ENCODE measurements around the gene SLC25A21. TPM values are rescaled to one million over a fixed set of nuclear protein-coding genes. Genes with fewer than 3 reads are reported as not detected.

SLC25A21 gene
- total and polyA plus RNA-seq, 2 experiments from 2014 or later, result 10.6 to 12.1 TPM

DNA sequence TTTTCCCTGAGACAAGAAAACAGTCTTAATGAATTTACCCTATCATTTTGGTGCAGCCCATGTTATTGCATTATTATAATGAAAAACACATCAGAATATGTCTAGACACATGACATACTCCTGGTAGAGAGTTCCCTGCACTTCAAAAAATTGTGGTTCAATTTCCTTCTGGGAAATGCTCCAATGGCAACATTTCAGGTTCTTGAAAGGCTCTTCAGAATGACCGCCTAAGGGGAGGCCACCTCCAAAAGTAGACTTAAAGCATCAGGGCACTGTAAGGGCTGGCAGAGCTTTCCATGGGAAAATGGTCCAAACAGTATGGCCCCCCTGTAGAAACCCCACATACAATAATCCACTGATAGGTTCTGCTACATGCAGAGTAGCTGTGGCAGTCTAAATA is 110.7 kb downstream of the SLC25A21 start (continued):
- TF ChIP-seq, protein P1, sequence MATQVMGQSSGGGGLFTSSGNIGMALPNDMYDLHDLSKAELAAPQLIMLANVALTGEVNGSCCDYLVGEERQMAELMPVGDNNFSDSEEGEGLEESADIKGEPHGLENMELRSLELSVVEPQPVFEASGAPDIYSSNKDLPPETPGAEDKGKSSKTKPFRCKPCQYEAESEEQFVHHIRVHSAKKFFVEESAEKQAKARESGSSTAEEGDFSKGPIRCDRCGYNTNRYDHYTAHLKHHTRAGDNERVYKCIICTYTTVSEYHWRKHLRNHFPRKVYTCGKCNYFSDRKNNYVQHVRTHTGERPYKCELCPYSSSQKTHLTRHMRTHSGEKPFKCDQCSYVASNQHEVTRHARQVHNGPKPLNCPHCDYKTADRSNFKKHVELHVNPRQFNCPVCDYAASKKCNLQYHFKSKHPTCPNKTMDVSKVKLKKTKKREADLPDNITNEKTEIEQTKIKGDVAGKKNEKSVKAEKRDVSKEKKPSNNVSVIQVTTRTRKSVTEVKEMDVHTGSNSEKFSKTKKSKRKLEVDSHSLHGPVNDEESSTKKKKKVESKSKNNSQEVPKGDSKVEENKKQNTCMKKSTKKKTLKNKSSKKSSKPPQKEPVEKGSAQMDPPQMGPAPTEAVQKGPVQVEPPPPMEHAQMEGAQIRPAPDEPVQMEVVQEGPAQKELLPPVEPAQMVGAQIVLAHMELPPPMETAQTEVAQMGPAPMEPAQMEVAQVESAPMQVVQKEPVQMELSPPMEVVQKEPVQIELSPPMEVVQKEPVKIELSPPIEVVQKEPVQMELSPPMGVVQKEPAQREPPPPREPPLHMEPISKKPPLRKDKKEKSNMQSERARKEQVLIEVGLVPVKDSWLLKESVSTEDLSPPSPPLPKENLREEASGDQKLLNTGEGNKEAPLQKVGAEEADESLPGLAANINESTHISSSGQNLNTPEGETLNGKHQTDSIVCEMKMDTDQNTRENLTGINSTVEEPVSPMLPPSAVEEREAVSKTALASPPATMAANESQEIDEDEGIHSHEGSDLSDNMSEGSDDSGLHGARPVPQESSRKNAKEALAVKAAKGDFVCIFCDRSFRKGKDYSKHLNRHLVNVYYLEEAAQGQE (IDR thresholded peaks at IDR 0.05; ENCODE audit: unreplicated experiment), result no peak

DNA sequence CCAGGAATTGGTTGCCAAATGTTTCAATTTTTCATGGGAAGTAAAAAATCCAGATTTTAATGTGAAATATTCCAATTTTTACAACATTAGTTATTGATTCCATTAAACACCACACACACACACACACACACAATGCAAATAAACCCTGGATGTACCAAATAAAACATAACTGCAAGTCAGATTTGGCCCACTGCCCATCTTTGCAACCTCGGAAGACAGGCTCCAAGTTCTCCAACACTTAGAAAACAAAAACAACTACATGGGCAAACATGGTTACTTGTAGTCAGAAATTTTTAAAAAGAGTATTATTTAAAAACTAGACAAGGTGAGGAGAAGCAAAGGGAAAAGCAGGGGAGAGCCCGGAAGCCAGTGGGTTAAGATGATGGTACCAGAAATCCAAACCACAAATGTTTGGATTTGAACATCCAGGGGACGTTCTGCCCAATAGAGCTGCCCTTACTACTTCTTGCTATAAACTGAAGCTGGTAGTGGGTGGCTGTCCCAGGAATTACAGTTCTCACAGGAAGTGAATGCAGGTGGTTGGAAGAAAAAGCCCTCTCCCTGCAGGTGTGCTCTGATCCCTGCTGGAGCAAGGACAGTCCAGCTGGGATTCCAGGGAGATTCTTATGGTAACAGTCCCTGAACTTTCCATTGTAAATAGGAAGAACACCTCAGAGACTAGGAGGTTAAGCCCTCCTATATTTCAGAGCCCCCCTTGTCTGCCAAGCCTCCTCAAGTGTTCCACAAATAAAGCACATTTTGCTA is 111.7 kb downstream of the SLC25A21 start:
- H3K27me3 Mint-ChIP-seq (ENCODE audit: insufficient read depth, low read depth, poor library complexity), result peaks cover 2% of the 10 kb centered on the region
- Histone ChIP-seq H3K27ac (ENCODE audit: low read depth) (peak overlapping the region; percentile 46; the same call in 1 of the 2 replicates), H3F3A (replicated peaks; ENCODE audit: low read depth) (no peaks in the 10 kb centered on the region), H3K4me2 (peak overlapping the region; percentile 61), H2AFZ (no peak overlapping the region), H3K4me1 (ENCODE audit: insufficient read depth) (peaks cover 28% of the 10 kb centered on the region), H3K4me3 (no peak overlapping the region), H4K20me1 (replicated peaks; ENCODE audit: insufficient read depth) (no peaks in the 10 kb centered on the region), H3K9me2 (ENCODE audit: insufficient read depth) (peaks cover 4% of the 10 kb centered on the region; the same call in 1 of the 2 replicates), H3K36me3 (ENCODE audit: insufficient read depth) (no peaks in the 10 kb centered on the region), H3K27me3 (ENCODE audit: insufficient read depth) (no peaks in the 10 kb centered on the region), H3K79me2 (replicated peaks; ENCODE audit: insufficient read depth) (no peaks in the 10 kb centered on the region)
- peaks cover 35% of the 10 kb centered on the region for H3K4me1 Mint-ChIP-seq
- H3K36me3 Mint-ChIP-seq (ENCODE audit: low read depth), result peaks cover 4% of the 10 kb centered on the region; the same call in 1 of the 3 replicates
- H3K9me3 Mint-ChIP-seq, result no peaks in the 10 kb centered on the region; the same call in 2 of the 3 replicates
- DNase-seq (ENCODE audit: low spot score) (peak; percentile 81), ATAC-seq (peak; percentile 94)
- TF ChIP-seq, protein P2, sequence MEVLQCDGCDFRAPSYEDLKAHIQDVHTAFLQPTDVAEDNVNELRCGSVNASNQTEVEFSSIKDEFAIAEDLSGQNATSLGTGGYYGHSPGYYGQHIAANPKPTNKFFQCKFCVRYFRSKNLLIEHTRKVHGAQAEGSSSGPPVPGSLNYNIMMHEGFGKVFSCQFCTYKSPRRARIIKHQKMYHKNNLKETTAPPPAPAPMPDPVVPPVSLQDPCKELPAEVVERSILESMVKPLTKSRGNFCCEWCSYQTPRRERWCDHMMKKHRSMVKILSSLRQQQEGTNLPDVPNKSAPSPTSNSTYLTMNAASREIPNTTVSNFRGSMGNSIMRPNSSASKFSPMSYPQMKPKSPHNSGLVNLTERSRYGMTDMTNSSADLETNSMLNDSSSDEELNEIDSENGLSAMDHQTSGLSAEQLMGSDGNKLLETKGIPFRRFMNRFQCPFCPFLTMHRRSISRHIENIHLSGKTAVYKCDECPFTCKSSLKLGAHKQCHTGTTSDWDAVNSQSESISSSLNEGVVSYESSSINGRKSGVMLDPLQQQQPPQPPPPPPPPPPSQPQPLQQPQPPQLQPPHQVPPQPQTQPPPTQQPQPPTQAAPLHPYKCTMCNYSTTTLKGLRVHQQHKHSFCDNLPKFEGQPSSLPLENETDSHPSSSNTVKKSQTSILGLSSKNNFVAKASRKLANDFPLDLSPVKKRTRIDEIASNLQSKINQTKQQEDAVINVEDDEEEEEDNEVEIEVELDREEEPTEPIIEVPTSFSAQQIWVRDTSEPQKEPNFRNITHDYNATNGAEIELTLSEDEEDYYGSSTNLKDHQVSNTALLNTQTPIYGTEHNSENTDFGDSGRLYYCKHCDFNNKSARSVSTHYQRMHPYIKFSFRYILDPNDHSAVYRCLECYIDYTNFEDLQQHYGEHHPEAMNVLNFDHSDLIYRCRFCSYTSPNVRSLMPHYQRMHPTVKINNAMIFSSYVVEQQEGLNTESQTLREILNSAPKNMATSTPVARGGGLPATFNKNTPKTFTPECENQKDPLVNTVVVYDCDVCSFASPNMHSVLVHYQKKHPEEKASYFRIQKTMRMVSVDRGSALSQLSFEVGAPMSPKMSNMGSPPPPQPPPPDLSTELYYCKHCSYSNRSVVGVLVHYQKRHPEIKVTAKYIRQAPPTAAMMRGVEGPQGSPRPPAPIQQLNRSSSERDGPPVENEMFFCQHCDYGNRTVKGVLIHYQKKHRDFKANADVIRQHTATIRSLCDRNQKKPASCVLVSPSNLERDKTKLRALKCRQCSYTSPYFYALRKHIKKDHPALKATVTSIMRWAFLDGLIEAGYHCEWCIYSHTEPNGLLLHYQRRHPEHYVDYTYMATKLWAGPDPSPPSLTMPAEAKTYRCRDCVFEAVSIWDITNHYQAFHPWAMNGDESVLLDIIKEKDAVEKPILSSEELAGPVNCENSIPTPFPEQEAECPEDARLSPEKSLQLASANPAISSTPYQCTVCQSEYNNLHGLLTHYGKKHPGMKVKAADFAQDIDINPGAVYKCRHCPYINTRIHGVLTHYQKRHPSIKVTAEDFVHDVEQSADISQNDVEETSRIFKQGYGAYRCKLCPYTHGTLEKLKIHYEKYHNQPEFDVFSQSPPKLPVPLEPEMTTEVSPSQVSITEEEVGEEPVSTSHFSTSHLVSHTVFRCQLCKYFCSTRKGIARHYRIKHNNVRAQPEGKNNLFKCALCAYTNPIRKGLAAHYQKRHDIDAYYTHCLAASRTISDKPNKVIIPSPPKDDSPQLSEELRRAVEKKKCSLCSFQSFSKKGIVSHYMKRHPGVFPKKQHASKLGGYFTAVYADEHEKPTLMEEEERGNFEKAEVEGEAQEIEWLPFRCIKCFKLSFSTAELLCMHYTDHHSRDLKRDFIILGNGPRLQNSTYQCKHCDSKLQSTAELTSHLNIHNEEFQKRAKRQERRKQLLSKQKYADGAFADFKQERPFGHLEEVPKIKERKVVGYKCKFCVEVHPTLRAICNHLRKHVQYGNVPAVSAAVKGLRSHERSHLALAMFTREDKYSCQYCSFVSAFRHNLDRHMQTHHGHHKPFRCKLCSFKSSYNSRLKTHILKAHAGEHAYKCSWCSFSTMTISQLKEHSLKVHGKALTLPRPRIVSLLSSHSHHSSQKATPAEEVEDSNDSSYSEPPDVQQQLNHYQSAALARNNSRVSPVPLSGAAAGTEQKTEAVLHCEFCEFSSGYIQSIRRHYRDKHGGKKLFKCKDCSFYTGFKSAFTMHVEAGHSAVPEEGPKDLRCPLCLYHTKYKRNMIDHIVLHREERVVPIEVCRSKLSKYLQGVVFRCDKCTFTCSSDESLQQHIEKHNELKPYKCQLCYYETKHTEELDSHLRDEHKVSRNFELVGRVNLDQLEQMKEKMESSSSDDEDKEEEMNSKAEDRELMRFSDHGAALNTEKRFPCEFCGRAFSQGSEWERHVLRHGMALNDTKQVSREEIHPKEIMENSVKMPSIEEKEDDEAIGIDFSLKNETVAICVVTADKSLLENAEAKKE (CRISPR knock-in tag; IDR thresholded peaks at IDR 0.05), result peak; percentile 78
- no peak for TF ChIP-seq POLR2AphosphoS5 (IDR thresholded peaks at IDR 0.05; ENCODE audit: low read depth)
- peak overlapping the region; percentile 36 for H3K27ac Mint-ChIP-seq
- H3K4me3 Mint-ChIP-seq, result no peak overlapping the region

Data from GM23338 (cell line).